NCI-H226 (cell line): Measurements from ENCODE around the gene ATG9B.

ENCODE experiments used
- DNase-seq: peaks from one replicate; pipeline ENCODE4 v3.0.0-alpha.2; 2015

Gene ATG9B

DNA sequence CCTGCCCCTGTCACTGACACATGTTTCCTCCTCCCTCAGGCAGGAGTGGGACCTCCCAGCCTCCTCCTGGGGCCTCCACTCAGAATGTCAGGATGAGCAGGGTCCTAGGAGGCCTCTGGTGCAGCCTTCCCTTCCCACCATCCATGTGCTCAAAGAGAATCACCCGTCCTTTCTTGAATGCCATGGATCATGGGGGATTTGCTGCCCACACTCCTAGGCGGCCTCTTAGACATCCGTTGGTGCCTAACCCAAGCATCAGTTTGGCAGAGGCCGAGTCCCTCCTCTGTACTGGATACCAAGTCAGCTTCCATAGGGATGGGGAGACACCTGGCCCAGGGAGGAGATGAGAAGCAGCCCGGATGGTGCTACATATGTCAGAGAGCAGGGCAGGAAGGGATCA, 26.5 kb downstream of the ATG9B start:
- DNase-seq = no peak

DNA sequence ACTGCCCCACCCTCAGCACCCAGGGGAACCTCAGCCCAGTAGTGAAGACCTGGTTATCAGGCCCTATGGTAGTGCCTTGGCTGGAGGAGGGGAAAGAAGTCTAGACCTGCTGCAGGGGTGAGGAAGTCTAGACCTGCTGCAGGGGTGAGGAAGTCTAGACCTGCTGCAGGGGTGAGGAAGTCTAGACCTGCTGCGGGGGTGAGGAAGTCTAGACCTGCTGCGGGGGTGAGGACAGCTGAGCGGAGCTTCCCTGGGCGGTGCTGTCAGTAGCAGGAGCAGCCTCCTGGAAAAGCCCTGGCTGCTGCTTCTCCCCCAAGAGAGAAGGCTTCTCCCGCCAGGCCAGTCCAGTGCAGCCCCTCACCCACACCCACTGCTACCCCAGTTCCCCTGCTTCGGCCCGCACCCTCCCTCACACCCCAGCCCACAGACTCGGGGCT, 27.2 kb downstream of the ATG9B start:
- DNase-seq = no peak

DNA sequence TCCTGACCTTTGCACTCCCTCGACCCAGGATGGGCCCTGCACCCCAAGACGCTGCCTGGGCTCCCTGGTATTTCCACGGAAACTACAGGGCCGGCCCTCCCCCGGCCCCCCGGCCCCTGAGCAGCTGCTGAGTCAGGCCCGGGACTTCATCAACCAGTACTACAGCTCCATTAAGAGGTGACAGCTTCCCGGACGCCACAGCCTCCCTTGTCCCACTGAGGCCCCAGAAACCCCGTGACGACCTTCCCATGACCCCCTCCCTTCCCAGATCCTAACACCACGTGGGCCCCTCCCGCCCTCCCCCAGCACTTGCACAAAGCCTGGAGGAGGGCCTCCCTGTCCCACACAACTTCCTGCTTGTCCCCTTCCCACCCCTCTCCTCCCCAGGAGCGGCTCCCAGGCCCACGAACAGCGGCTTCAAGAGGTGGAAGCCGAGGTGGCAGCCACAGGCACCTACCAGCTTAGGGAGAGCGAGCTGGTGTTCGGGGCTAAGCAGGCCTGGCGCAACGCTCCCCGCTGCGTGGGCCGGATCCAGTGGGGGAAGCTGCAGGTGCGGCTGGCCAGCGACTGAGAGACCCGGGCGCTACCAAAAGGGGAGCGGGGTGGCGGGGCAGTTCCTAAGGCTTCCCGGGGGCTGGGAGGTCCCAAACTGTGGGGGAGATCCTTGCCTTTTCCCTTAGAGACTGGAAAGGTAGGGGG, 27.8 kb downstream of the ATG9B start:
- no peak for DNase-seq

DNA sequence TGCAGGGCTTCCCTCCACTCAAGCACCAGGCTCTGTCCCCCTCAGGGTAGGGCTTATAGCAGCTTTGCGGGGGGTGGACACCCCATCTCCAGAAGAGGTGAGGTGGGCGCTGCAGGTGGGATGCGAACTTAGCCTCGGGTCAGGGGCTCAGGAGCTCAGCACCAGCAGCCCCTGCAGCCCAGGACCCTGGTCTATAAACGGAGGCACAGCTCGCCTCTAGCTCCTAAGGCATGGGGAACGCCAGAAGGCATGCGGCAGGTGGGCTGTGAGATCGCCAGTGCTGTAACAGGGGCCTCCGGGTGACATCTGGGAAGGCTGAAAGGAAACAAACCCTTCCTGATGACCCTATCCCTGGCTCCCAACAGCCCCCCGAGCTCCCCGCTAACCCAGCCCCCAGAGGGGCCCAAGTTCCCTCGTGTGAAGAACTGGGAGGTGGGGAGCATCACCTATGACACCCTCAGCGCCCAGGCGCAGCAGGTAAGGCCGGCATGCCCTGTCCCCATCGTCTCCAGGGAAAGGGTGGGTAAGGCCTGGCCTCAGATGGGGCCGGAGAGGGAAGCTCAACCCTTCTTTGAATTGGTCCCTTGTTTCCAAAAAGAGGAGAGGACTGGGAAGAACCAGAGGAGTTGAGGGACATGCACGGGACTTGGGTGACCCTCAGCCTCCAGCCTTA, 29.3 kb downstream of the ATG9B start:
- no peak for DNase-seq

DNA sequence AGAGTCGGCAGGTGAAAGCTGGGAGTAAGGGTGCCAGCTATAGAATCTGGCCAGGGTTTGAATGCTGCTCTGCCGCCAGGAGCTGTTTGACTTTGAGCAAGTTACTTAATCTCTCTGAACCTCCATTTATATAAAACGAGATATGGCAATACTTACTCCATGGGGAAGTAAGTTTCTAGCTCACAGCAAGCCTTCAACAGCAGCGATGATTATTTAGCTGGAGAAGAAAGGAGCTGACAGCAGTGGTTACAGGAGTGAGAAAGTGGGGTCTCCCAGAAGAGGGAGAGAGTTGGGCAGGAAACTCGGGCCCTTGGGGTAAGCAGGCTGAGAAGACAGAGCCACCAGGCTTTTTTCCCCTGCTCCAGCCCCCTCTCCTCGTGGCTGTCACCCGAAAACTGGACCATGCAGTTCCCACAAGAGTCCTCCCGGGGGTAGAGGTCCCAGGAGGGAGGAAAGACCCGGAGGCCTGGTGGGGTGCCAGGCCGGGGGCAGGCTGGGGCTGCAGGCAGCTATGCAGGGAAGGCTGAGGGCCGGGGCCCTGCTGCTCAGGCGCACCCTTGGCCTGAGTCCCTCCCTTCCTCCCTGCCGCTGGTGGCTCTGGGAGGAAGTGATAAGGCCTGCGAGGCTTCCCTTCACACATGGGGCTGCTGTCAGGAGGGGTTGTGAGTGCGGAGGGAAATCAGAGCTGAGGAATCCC, 30.0 kb downstream of the ATG9B start:
- no peak for DNase-seq

DNA sequence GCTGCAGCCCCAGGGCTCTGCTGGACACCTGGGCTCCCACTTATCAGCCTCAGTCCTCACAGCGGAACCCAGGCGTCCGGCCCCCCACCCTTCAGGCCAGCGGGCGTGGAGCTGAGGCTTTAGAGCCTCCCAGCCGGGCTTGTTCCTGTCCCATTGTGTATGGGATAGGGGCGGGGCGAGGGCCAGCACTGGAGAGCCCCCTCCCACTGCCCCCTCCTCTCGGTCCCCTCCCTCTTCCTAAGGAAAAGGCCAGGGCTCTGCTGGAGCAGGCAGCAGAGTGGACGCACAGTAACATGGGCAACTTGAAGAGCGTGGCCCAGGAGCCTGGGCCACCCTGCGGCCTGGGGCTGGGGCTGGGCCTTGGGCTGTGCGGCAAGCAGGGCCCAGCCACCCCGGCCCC, 30.8 kb downstream of the ATG9B start:
- DNase-seq = no peak

DNA sequence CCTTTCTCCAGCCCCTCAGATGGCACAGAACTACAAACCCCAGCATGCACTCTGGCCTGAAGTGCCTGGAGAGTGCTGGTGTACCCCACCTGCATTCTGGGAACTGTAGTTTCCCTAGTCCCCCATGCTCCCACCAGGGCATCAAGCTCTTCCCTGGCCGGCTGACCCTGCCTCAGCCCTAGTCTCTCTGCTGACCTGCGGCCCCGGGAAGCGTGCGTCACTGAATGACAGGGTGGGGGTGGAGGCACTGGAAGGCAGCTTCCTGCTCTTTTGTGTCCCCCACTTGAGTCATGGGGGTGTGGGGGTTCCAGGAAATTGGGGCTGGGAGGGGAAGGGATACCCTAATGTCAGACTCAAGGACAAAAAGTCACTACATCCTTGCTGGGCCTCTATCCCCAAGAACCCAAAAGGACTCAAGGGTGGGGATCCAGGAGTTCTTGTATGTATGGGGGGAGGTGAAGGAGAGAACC, 31.4 kb downstream of the ATG9B start:
- DNase-seq = no peak

DNA sequence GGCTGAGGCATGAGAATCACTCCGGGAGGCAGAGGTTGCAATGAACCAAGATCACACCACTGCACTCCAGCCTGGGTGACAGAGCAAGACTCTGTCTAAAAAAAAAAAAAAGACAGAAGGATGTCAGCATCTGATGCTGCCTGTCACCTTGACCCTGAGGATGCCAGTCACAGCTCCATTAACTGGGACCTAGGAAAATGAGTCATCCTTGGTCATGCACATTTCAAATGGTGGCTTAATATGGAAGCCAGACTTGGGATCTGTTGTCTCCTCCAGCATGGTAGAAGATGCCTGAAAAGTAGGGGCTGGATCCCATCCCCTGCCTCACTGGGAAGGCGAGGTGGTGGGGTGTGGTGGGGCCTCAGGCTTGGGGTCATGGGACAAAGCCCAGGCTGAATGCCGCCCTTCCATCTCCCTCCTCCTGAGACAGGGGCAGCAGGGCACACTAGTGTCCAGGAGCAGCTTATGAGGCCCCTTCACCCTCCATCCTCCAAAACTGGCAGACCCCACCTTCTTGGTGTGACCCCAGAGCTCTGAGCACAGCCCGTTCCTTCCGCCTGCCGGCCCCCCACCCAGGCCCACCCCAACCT, 32.1 kb downstream of the ATG9B start:
- DNase-seq = no peak

DNA sequence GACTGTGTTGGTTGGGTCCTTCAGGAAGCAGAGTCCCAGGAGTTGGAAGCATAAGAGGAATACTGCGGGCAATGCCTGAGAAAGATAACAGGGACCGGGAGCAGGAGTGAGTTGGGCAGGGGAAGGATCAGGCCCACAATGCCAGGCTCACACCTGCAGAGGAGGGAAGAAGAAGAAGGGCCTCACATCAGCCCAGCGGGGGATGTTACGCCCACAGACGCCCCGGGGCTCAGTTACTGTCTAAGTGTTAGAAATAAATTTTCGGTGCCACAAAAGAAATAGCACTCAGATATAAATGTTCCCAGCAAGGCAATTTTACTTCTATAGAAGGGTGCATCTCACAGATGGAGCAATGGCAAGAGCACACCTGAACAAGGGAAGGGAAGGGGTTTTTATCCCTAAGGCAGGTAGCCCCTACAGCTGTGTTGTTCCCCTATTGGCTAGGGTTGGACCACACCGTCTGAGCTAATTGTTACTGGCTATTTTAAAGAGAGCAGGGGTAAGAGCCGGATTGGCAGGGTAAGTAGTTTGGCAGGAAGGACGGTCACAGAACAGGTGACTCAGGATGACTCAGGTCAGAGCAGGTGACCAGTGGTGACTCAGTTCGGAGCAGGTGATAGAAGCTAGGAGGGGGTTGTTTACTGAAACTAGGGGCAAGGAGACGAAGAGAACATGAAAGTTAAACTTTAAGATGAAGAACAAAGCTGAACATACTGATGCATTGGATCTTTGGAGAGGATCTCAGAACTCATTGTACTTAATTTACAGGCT, 33.7 kb downstream of the ATG9B start, which contains the start of gene NOS3:
TSS of gene NOS3 (plus strand) at position 602 of the 771 bp plus-strand sequence. CDS start 2,787 bp downstream, outside the sequence.
- no peak for DNase-seq

DNA sequence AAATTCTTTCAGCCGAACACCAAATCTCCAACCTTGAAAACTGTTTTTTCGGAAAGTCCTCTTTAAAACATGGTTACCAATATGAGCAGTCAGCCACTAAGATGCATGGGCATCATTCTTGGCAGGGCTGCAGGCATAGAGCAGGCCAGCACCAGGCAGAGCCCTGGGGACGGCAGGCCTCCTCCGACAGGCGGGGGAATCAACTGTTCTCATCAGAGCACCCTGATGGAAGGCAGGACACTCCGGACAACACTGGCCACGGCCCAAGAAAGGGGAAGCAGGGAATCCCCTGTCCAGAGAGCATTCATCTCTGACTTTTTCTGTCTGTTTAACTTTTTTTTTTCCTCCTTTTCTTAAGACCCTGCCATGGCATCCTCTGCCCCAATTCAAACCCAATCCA, 34.8 kb downstream of the ATG9B start:
- no peak for DNase-seq

DNA sequence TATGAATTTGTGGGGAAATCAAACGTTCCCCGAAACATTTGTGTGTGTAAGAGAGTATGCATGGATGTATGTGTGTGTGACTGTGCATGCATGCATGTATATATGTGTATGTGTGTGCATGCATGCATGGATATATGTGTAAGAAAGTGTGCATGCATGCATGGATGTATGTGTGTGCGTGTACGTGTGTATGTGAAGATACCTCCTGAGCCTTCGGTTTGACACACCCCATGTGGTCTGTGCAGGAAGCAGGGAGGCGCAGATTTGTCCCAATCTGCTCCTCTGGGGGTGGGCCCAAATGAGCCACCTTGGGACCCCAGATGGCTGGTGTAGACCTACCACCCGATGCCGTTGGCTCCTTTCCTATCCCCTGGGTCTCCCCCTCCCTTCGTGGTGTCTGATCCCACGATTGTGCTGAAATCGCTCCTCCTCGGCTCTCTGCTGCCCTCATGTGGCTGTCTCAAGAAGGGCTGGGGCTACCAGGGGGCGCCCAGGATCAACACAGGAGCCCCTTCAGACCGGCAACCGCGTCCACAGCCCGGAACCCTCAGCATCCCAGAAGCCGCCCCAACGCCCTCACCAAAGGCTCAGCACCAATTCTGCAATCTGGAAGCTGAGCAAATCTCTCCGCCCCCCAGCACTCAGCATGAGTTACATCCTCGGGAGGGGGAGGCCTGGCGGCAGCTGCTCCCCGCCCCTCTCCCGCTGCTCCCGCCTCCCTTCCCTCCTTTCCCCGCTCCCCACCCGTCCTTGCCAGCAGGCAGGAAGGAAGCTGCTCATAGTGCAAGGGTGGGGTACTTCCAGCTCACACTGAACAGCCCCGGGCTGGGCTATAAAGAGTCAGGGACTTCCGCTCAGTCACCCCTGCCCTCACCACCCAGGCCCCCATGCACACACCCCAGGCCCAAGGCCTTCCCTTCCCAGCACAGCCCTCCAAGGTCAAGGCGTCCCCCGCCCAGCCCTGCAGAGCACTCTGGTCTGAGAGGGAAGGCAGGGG, 35.8 kb downstream of the ATG9B start:
- peak; percentile 24 for DNase-seq

DNA sequence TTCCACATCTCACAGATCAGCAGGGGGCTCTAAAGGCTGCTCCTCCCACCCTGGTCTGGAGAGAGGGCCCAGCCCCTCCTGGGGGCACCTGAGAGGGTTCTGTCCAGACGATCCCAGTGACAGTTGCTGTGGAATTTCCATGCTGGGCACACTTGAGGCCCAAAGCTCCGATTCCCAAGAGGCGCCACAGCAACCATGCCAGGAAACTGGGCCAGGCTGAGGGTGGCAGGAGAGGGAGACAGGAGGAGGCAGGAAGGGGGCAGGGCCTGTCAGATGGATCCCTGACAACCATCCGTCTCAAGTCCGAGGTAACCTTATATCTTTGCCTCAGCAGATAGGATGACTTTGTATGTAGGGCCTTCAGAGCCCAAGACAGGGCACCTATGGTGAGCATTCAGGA, 37.7 kb downstream of the ATG9B start:
- no peak for DNase-seq

DNA sequence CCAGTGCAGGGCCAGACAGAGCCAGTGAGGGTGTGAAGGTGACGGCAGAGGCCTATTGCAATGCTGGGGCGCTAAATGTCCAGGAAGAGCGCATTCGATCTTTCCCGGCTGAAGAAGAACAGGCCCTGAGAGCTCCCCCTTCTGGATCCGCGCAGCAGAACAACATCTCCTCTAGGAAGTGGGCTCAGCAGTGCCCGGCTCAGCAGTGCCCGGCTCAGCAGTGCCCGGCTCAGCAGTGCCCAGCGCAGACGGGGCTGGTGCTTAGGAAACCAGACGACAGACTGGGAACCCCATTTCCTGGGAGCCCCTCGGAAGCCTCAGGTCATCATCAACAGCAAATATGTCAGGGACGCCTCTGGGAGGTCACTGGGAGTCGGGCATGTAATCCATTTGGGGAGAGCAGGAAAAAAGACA, 38.2 kb downstream of the ATG9B start:
- DNase-seq = no peak

DNA sequence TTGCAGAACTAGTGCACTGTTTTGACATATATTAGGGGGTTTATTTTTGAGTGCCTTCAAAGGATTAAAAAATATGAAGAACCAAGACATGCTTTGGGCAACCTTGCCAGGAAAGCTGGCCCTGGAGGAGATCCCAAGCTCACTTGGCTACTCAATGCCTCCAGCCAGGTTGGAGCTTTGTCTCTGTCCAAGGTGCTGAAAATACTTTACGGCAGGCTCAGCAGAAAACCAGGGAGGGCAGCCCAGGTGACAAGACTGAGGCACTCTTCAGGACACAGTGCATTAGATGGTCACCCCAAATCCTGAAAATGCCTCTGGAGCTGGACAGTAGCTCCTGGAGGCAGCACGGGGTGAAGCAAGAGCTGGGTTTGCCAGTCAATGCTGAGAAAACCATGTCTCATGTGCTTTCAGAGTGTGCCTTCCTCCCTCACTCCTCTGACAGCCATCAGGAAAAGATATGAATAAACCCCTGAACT, 40.4 kb downstream of the ATG9B start:
- DNase-seq = peak; percentile 33

DNA sequence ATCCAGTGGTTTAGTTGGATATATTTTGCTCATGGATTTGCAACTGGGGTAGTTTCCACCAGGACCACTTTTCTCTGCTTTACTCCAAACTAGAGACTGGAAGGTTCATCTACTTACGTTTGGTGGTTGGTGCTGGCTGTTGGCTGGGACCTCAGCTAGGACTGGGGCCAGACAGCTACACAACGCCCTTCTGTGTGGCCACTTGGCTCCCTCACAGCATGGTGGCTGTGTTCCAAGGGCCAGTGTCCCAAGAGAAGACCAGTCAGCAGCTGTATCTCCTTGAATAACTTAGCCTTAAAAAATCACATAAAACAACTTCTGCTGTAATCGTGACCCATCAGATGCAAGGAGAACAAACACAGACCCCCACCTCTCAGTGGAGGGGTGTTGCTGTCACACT, 41.9 kb downstream of the ATG9B start:
- no peak for DNase-seq

DNA sequence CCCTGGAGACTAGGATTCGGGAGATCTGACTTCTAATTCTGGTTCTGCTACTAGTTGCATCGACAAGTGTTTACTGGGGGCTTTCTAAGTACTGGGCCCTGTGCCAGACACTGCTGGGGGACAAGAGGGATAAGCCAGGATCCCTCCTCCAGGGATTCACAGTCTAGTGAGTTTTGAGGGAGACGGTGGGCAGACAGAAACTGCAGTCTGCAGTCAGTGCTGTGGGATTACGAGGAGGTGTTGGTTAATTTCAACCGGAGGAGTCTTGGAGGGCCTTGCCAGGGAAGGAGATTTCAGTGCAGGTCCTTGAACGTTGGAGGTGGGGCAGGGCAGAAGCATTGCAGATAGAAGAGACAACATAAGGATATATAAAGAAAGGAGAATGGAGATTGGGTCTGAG, 42.6 kb downstream of the ATG9B start:
- no peak for DNase-seq

DNA sequence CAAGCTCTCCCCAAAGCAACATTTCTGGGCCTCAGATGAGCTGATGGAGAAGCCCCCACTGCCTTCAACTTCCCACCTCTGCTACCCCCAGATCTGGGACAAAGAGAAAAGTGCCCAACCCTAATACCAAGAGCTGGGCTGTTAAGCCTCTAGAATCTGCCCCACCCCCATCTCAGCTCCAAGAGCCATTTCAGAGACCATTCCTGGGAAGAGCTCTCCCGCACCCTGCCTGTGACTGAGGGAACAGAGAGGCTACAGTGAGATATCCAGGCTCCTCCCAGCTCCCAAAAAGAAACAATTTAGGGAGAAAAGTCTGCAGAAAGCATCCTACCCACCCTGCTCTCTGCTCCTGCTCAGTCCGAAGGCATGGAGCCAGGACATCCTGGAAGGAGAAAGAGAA, 43.6 kb downstream of the ATG9B start:
- DNase-seq = no peak

DNA sequence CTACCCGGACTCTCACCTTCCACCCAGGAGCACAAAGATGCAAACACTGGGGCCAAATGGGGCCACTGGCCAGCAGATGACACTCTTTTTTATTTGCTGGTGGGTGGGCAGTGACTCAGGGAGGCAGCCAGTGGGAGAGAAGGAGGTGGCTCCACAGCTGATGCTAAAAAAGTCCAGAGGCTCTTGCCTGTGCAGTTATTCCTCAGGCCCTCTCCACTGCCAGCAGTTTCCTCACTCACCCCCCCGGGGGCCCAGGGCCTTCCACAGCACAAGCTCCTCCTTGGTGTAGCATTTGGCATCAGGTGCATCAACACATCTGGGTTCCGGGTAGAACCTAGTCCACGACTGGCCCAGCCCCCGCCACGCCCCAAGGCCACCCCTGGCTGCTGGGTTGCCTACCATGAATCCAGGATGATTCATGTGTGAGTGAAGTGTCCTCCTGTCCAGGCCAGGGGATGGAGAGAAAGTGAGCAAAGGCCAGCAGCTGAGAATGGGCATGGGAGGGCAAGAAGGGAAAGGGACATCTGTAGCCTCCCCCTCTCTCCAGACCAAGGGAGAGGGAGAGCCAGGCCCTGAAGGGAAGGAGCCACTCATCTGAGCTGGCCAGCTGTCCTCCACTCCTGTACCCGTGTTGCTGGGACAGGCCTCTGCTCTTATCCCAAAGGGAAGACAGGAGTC, 44.4 kb downstream of the ATG9B start:
- DNase-seq = no peak

DNA sequence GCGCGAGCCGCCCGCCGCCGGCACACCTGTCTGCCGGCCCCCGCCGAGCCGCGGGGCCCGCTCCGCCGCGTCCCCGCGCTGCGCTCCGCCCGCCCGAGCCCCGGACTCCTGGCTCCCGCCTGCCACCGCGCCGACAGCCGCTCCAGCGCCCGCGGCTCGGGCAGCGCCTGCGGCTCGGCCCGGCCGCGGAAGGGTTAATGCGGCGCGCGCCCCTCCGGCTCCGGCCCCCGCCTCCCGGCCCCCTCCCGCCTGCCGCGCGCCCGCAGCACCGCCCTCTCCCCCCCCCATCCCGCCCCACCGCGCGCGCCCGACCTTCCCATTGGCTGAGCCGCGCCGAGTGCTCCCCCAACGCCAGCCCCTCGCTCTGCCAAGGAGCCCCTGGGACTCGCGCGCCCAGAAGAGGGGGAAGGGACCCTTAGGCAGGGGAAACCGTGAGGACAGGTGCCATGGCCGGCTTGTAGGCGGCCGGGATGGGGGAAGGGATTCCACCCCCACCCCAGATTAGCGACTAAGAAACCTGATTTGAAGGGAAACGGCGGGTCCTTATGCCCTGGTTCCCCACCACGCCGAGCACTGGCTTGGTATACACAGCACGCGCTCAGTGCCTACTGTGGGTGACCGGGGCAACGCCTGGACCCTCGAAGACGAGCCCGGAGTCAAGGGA, 46.0 kb downstream of the ATG9B start, which contains the start of gene KCNH2:
TSS of gene KCNH2 (minus strand) at position 196 of the 664 bp plus-strand sequence. CDS start 408 bp downstream, outside the sequence.
- peak; percentile 22 for DNase-seq
